ENCODE data around the gene DIAPH2.

DIAPH2 gene

DNA sequence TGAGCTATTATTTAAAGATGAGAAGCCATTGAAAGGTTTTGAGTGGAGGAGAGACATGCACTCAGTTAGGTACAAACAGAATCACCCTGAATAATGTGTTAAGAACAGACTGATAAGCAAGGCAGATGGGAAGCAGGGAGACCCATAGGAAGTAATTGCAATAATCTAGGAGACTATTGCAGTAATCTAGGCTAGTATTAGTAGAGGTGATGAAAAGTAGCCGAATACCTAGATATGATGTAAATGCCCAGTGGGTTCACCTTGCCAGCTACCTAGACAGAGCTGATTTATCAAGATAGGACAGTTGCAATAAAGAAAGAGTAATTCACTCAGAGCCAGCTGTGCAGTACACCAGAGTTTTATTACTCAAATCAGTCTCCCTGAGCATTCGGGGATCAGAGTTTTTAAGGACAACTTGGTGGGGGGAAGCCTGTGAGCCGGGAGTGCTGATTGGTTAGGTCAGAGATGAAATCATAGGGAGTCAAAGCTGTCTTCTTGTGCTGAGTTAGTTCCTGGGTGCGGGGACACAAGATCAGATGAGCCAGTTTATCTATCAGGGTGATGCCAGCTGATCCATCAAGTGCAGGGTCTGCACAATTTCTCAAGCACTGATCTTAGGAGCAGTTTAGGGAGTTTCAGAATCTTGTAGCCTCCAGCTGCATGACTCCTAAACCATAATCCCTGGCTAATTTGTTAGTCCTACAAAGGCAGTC is 626.6 kb downstream of the DIAPH2 start:
- no peak for DNase-seq (ENCODE audit: low spot score)
- TF ChIP-seq, protein P1, sequence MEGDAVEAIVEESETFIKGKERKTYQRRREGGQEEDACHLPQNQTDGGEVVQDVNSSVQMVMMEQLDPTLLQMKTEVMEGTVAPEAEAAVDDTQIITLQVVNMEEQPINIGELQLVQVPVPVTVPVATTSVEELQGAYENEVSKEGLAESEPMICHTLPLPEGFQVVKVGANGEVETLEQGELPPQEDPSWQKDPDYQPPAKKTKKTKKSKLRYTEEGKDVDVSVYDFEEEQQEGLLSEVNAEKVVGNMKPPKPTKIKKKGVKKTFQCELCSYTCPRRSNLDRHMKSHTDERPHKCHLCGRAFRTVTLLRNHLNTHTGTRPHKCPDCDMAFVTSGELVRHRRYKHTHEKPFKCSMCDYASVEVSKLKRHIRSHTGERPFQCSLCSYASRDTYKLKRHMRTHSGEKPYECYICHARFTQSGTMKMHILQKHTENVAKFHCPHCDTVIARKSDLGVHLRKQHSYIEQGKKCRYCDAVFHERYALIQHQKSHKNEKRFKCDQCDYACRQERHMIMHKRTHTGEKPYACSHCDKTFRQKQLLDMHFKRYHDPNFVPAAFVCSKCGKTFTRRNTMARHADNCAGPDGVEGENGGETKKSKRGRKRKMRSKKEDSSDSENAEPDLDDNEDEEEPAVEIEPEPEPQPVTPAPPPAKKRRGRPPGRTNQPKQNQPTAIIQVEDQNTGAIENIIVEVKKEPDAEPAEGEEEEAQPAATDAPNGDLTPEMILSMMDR (IDR thresholded peaks at IDR 0.05; ENCODE audit: extremely low read depth, missing control alignments) = no peak

DNA sequence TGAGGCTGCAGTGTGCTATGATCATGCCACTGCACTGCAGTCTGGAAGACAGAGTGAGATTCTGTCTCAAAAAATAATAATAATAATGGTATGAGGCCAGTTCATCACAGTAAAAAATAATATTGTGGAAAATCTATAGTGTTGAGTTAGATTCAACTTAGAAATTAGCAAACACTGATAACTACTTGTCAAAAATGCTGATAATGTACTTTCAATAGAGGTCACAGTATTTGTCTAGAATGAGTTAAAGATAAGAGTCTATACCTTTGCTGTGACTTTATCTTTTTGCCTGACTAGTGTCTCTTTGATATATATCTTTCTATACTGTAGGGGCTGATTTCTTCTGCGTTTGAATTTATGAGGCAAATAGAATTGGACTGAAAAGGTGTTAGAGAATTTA is 629.7 kb downstream of the DIAPH2 start:
- no peak for DNase-seq (ENCODE audit: low spot score)
- TF ChIP-seq, protein P1 (IDR thresholded peaks at IDR 0.05; ENCODE audit: extremely low read depth, missing control alignments) = no peak

DNA sequence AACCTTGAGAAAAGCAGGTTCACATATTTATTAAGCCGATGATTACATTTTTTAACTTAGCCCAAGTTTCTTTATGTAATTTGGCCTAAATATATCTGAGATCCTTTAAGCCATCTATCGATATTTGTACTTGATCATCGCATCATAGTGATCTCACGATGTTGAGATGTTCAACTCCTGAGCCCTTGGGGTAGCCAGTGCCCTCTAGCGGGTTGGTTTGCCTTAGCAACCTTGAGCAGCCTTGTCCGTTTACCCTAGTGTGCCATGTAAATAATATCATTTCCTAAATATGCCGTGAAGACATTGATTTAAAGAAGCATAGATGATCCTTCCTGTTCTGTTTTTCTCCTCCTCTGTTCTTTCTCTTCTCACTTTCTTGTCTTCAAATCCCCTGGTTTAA is 631.3 kb downstream of the DIAPH2 start:
- no peak for DNase-seq (ENCODE audit: low spot score)
- TF ChIP-seq, protein P1 (IDR thresholded peaks at IDR 0.05; ENCODE audit: extremely low read depth, missing control alignments) = no peak

DNA sequence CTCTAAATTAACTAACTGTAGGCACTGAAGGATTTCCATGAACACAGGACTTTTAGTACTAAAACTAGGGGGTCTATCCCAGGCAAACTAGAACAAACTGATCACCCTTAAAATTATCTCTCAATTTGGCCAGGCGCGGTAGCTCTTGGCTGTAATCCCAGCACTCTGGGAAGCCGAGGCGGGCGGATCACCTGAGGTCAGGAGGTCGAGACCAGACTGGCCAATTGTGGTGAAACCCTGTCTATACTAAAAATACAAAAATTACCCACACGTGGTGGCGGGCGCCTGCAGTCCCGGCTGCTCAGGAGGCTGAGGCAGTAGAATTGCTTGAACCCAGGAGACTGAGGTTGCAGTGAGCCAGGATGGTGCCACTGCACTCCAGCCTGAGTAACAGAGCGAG is 635.7 kb downstream of the DIAPH2 start:
- TF ChIP-seq, protein P1 (IDR thresholded peaks at IDR 0.05; ENCODE audit: extremely low read depth, missing control alignments) = no peak

DNA sequence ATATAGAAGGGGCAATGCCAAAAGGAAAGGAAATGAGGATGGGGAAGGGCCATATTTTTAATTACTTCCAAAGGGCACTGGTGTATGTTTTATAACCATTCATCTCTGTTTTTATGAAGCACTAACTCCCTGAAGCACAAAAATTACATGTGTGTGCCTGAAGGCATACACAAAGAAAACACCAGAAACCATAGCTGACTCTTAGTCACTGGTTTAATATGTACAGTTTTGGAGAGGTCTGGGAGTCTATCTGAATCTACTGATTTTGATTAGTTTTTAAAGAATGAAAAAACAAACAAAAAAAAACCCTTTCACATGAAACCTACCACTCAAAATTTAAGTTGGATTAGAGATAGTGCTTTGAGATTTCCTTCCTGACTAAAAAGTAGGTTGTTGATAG is 637.8 kb downstream of the DIAPH2 start:
- DNase-seq (ENCODE audit: low spot score) = no peak
- TF ChIP-seq, protein P1 (IDR thresholded peaks at IDR 0.05; ENCODE audit: extremely low read depth, missing control alignments) = no peak

More for the DNA sequence above, 635.7 kb downstream of the DIAPH2 start:
- DNase-seq (ENCODE audit: low spot score) = no peak

DNA sequence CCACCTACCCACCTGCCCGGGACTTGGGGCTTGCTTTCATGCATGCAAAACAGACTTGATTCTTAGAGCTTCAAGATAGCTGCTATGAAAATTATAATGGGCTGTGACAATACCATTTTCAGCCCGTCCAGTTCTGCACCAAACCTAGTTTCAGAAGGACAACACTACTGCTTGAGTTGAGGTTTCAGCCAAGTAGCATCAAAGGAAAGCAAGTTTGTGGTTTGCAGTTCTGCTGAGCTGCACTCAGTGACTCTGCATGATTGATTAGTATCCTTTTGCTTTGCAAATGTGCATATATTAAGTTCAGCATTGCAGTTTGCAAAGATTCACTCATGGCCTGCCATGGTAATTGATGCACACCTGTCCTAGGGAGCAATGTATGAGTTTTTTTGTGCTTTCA is 641.8 kb downstream of the DIAPH2 start:
- TF ChIP-seq, protein P1 (IDR thresholded peaks at IDR 0.05; ENCODE audit: extremely low read depth, missing control alignments) = no peak
- DNase-seq (ENCODE audit: low spot score) = peak; percentile 19

DNA sequence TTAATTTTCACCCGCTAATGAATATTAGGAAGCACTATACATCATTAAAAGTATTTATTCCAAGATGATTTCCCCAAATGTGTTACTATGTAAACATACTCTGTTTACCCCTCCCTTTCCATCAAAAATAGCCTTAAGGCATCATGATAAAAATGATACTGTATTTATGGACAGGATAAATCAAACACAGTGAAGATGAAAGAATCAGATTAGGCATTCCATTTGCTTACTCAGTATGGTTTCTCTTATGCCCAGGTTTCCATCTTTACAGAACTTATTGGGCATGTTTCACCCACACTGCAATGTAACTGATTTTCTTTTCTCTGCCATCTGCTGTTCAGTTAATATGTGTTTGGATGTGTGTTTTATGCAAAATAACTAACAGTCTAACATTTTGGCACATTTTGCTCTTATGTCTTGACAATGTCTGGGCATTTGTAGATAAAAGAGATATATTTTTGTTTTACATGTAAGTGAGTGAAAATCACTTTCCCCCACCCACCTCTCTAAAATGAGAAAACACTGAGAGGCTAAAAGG is 644.3 kb downstream of the DIAPH2 start:
- DNase-seq (ENCODE audit: low spot score) = no peak
- TF ChIP-seq, protein P1 (IDR thresholded peaks at IDR 0.05; ENCODE audit: extremely low read depth, missing control alignments) = no peak

Data from GM20000 (cell line).